IMR-90 (cell line): ENCODE measurements around the gene GPR33. TPM values are rescaled to one million over a fixed set of nuclear protein-coding genes. Genes with fewer than 3 reads are reported as not detected.
A peak's percentile ranks its signal among the peaks of the same experiment; 100 is the strongest.

Source experiments
- ATAC-seq: fragments of 200-7000 bp; cut with Tn5 transposase; 2 replicates; pipeline ENCODE4 v1.9.1; 2020; ENCODE audit warnings: low read depth, mild to moderate bottlenecking, moderate library complexity
- BruUV-seq: library from RNA; stranded (reverse); fragments of 400-500 nt; replicated peaks from 2 replicates; lab custom pipeline; 2021; lab: Mats Ljungman, UMichigan
- CTCF ChIA-PET: fragments of 300-600 bp; formaldehyde crosslinking; extraction: SDS; loops from one replicate; lab custom pipeline; 2021; ENCODE audit warnings: antibody characterized with exemption; lab: Yijun Ruan, JAX
- POLR2A ChIA-PET: fragments of 300-600 bp; sonication (Branson Sonifier 250); formaldehyde crosslinking; loops from one replicate; lab custom pipeline; 2022; ENCODE audit warnings: antibody characterized with exemption; ENCODE audit not compliant: unreplicated experiment; lab: Charles Lee
- DNase-seq: peaks from one replicate; pipeline ENCODE4 v3.0.0; 2013
- H2AFZ ChIP-seq: replicated peaks from 2 replicates; pipeline ENCODE3; 2013; ENCODE audit warnings: low read length, mild to moderate bottlenecking; ENCODE audit not compliant: poor library complexity
- H2AK5ac ChIP-seq: 2 replicates; pipeline ENCODE4 v1.6.1; 2013; ENCODE audit warnings: low read depth, low read length, inconsistent platforms
- H2AK9ac ChIP-seq: replicated peaks from 2 replicates; pipeline ENCODE3; 2013; ENCODE audit warnings: mild to moderate bottlenecking, low read depth, low read length, moderate library complexity; ENCODE audit not compliant: poor library complexity
- H2BK120ac ChIP-seq: 2 replicates; pipeline ENCODE4 v1.6.1; 2013; ENCODE audit warnings: low read depth, low read length, inconsistent platforms
- H2BK15ac ChIP-seq: 3 replicates; pipeline ENCODE4 v1.6.1; 2013; ENCODE audit warnings: low read depth, low read length, inconsistent platforms
- H2BK20ac ChIP-seq: 2 replicates; pipeline ENCODE4 v1.6.1; 2013; ENCODE audit warnings: low read depth, mild to moderate bottlenecking, inconsistent platforms, low read length, moderate library complexity
- H2BK5ac ChIP-seq: 2 replicates; pipeline ENCODE4 v1.6.1; 2013; ENCODE audit warnings: mild to moderate bottlenecking, low read depth, low read length, inconsistent platforms; ENCODE audit not compliant: poor library complexity, severe bottlenecking
- H3K14ac ChIP-seq: replicated peaks from 2 replicates; pipeline ENCODE4 v1.6.1; 2013; ENCODE audit warnings: low read depth, low read length, inconsistent platforms
- H3K18ac ChIP-seq: 2 replicates; pipeline ENCODE4 v1.6.1; 2013; ENCODE audit warnings: low read depth, low read length, control low read depth
- H3K23ac ChIP-seq: 2 replicates; pipeline ENCODE4 v1.6.1; 2013; ENCODE audit warnings: low read depth, low read length, inconsistent platforms
- H3K27ac ChIP-seq: 2 replicates; pipeline ENCODE4 v1.5.1; 2013; ENCODE audit warnings: mild to moderate bottlenecking, control low read depth, low read length; ENCODE audit not compliant: insufficient read depth
- H3K27me3 ChIP-seq: 2 replicates; pipeline ENCODE4 v1.6.1; 2013; ENCODE audit warnings: low read length; ENCODE audit not compliant: control insufficient read depth, insufficient read depth
- H3K36me3 ChIP-seq: 2 replicates; pipeline ENCODE4 v1.6.1; 2013; ENCODE audit warnings: low read length, mixed read lengths; ENCODE audit not compliant: control insufficient read depth, insufficient read depth
- H3K4ac ChIP-seq: 2 replicates; pipeline ENCODE4 v1.6.1; 2013; ENCODE audit warnings: low read depth, low read length, inconsistent platforms
- H3K4me1 ChIP-seq: 2 replicates; pipeline ENCODE4 v1.6.1; 2013; ENCODE audit warnings: low read length, mixed read lengths; ENCODE audit not compliant: control insufficient read depth, insufficient read depth
- H3K4me2 ChIP-seq: 2 replicates; pipeline ENCODE4 v1.6.1; 2013; ENCODE audit warnings: low read depth, mild to moderate bottlenecking, control low read depth, low read length, moderate library complexity
- H3K4me3 ChIP-seq: 2 replicates; pipeline ENCODE4 v1.5.1; 2013; ENCODE audit warnings: low read depth, mild to moderate bottlenecking, control low read depth, low read length, moderate library complexity; ENCODE audit not compliant: insufficient read depth
- H3K56ac ChIP-seq: 2 replicates; pipeline ENCODE4 v1.6.1; 2013; ENCODE audit warnings: low read length, inconsistent platforms; ENCODE audit not compliant: insufficient read depth; ENCODE audit errors: extremely low read depth
- H3K79me1 ChIP-seq, 2 experiments: 2 replicates each; pipeline ENCODE4 v1.6.1; 2013; ENCODE audit warnings: low read length in 2 of 2, inconsistent platforms in 1 of 2, low read depth in 1 of 2
- H3K9ac ChIP-seq: 2 replicates; pipeline ENCODE4 v1.6.1; 2013; ENCODE audit warnings: low read depth, low read length, control low read depth
- H3K9me1 ChIP-seq: 2 replicates; pipeline ENCODE4 v1.6.1; 2013; ENCODE audit warnings: low read length, inconsistent platforms; ENCODE audit not compliant: insufficient read depth
- H3K9me3 ChIP-seq: 2 replicates; pipeline ENCODE4 v1.6.1; 2013; ENCODE audit warnings: low read length; ENCODE audit not compliant: control insufficient read depth, insufficient read depth
- H4K20me1 ChIP-seq: 2 replicates; pipeline ENCODE4 v1.6.1; 2013; ENCODE audit warnings: low read length, inconsistent platforms; ENCODE audit not compliant: insufficient read depth
- H4K5ac ChIP-seq: 2 replicates; pipeline ENCODE4 v1.6.1; 2013; ENCODE audit warnings: mild to moderate bottlenecking, low read depth, low read length, control low read depth
- H4K8ac ChIP-seq, 2 experiments: 2 replicates each; pipeline ENCODE4 v1.6.1; 2013; ENCODE audit warnings: low read depth in 2 of 2, low read length in 2 of 2, control low read depth in 1 of 2, inconsistent platforms in 1 of 2
- H4K91ac ChIP-seq: 2 replicates; pipeline ENCODE4 v1.6.1; 2013; ENCODE audit warnings: low read depth, low read length, inconsistent platforms; ENCODE audit not compliant: insufficient read depth
- CHD1 ChIP-seq: IDR thresholded peaks from 2 replicates; pipeline ENCODE4 v1.6.1; 2012; ENCODE audit warnings: low read depth, low read length, improper control_type of control experiment
- FOS ChIP-seq: fragments of 150-350 bp; IDR thresholded peaks from 2 replicates; pipeline ENCODE4 v1.6.1; 2016; ENCODE audit warnings: low read depth, low read length
- MAFK ChIP-seq: IDR thresholded peaks from 2 replicates; pipeline ENCODE4 v1.6.1; 2012; ENCODE audit warnings: low read depth, low read length, improper control_type of control experiment
- MAZ ChIP-seq: IDR thresholded peaks from 2 replicates; pipeline ENCODE4 v1.6.1; 2012; ENCODE audit warnings: low read depth, mild to moderate bottlenecking, low read length, improper control_type of control experiment, moderate library complexity, borderline replicate concordance
- MXI1 ChIP-seq: IDR thresholded peaks from 2 replicates; pipeline ENCODE4 v1.6.1; 2012; ENCODE audit warnings: low read depth, mild to moderate bottlenecking, low read length, moderate library complexity, borderline replicate concordance
- RAD21 ChIP-seq: IDR thresholded peaks from 2 replicates; pipeline ENCODE4 v1.6.1; 2012; ENCODE audit warnings: low read length, improper control_type of control experiment
- SMC3 ChIP-seq: fragments of 150-350 bp; IDR thresholded peaks from 2 replicates; pipeline ENCODE4 v1.6.1; 2016; ENCODE audit warnings: low read depth, mild to moderate bottlenecking, antibody characterized with exemption, low read length, moderate library complexity
- WGBS, 2 experiments: methylation state at CpG; one replicate each; pipeline versions ENCODE4 v1.1.5 to v1.1.7; 2013; ENCODE audit warnings: missing lambda C conversion rate in 2 of 2; ENCODE audit not compliant: insufficient read length in 1 of 2; ENCODE audit errors: extremely low coverage in 2 of 2; 5-methylcytosine and 5-hydroxymethylcytosine counted together
- dilution Hi-C: fragments of 300-500 bp; cut with HindIII; formaldehyde crosslinking; loops from one replicate; pipeline ENCODE4 v1.14.3; 2018; ENCODE audit warnings: low sequenced_read_pairs; ENCODE audit not compliant: unreplicated experiment
- in situ Hi-C: fragments of 300-500 bp; cut with MboI; formaldehyde crosslinking; loops from 3 replicates; pipeline ENCODE4 v1.14.3; 2019; ENCODE audit warnings: low sequenced_read_pairs, inconsistent platforms, mixed read lengths
- intact Hi-C: fragments of 100-400 bp; cut with micrococcal nuclease; formaldehyde crosslinking; loops from 2 replicates; pipeline ENCODE4 v1.10.0; 2022
- polyA plus RNA-seq, 3 experiments: library from polyadenylated mRNA; depleted of rRNA; stranded (reverse); fragments of >200 nt; gene quantifications; 2 replicates each; pipeline ENCODE4 v1.2.3, GENCODE V29; 2012; ENCODE audit warnings: low replicate concordance in 1 of 3
- total RNA-seq: library from RNA; depleted of rRNA; stranded (reverse); fragments of >200 nt; gene quantifications from 2 replicates; pipeline ENCODE4 v1.2.3, GENCODE V29; 2012
- TF ChIP-seq, protein P1 (sequence below): conservative IDR thresholded peaks from 2 replicates; pipeline ENCODE4 v1.5.1; 2012; ENCODE audit warnings: mild to moderate bottlenecking, low read depth, low read length, improper control_type of control experiment
- TF ChIP-seq, protein P2 (sequence below): fragments of 150-350 bp; IDR thresholded peaks from 2 replicates; pipeline ENCODE4 v1.6.1; 2016; ENCODE audit warnings: low read depth, mild to moderate bottlenecking, low read length, moderate library complexity, borderline replicate concordance

GPR33 gene
- total and polyA plus RNA-seq, 2 of the 4 experiments (the other 2 are of a cell fraction): not detected

DNA sequence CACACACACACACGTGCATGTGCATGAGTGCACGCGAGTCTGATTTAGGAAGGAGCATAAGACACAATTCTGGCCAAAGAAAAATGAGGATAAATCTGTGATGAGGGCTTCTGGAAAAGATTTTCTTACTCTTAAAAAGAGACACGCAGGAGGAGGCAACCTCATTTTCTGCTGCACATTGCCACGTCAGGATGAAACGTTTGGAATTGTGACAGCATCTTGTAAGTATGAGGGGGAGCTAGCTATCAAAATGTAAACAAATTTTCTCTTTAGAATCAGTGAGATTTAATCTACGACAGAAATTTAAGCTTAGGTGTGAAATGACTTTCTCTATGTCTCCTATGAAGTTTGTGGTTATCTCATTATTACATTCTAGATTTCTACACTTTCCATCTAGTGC lies 42.3 kb upstream of the GPR33 start:
- Histone ChIP-seq H4K91ac (no peak overlapping the region), H2BK5ac (no peak overlapping the region), H3K36me3 (no peaks in the 10 kb centered on the region), H4K8ac (peak overlapping the region in 1 of 2 experiments; percentile 20; a peak in 1 of 4 replicates), H2AK9ac (no peak overlapping the region), H3K4me1 (no peaks in the 10 kb centered on the region; the same call in 1 of the 2 replicates), H3K9me1 (peaks cover 2% of the 10 kb centered on the region; the same call in 1 of the 2 replicates), H3K18ac (peak overlapping the region; percentile 62; the same call in 1 of the 2 replicates), H4K20me1 (no peaks in the 10 kb centered on the region), H3K79me1 (no peaks in the 10 kb centered on the region), H3K14ac (peak overlapping the region; percentile 76; the same call in 1 of the 2 replicates), H2AFZ (peak overlapping the region; percentile 59), H3K9me3 (no peaks in the 10 kb centered on the region), H3K4me2 (peak overlapping the region; percentile 25; the same call in 1 of the 2 replicates), H3K27ac (no peak overlapping the region), H3K27me3 (no peaks in the 10 kb centered on the region; the same call in 1 of the 2 replicates), H2BK120ac (peak overlapping the region; percentile 52; the same call in 1 of the 2 replicates), H4K5ac (no peak overlapping the region), H2BK20ac (peak overlapping the region; percentile 55; the same call in 1 of the 2 replicates), H3K9ac (no peak overlapping the region), H3K56ac (no peak overlapping the region), H2AK5ac (no peak overlapping the region), H2BK15ac (no peak overlapping the region), H3K4ac (no peak overlapping the region; the same call in 1 of the 2 replicates), H3K23ac (no peak overlapping the region), H3K4me3 (no peak overlapping the region)
- ChIA-PET CTCF (interaction anchor here (0.6 kb wide), 1 partner anchor 436 kb away, joined by 3 read pairs; no protein-coding TSS in a partner anchor), POLR2A (no interaction called here)
- TF ChIP-seq MXI1: no peak
- TF ChIP-seq, protein P1, sequence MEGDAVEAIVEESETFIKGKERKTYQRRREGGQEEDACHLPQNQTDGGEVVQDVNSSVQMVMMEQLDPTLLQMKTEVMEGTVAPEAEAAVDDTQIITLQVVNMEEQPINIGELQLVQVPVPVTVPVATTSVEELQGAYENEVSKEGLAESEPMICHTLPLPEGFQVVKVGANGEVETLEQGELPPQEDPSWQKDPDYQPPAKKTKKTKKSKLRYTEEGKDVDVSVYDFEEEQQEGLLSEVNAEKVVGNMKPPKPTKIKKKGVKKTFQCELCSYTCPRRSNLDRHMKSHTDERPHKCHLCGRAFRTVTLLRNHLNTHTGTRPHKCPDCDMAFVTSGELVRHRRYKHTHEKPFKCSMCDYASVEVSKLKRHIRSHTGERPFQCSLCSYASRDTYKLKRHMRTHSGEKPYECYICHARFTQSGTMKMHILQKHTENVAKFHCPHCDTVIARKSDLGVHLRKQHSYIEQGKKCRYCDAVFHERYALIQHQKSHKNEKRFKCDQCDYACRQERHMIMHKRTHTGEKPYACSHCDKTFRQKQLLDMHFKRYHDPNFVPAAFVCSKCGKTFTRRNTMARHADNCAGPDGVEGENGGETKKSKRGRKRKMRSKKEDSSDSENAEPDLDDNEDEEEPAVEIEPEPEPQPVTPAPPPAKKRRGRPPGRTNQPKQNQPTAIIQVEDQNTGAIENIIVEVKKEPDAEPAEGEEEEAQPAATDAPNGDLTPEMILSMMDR: no peak
- no peak for TF ChIP-seq CHD1
- TF ChIP-seq SMC3: no peak
- no peak for TF ChIP-seq MAFK
- no peak for TF ChIP-seq MAZ
- TF ChIP-seq FOS: no peak
- TF ChIP-seq, protein P2, sequence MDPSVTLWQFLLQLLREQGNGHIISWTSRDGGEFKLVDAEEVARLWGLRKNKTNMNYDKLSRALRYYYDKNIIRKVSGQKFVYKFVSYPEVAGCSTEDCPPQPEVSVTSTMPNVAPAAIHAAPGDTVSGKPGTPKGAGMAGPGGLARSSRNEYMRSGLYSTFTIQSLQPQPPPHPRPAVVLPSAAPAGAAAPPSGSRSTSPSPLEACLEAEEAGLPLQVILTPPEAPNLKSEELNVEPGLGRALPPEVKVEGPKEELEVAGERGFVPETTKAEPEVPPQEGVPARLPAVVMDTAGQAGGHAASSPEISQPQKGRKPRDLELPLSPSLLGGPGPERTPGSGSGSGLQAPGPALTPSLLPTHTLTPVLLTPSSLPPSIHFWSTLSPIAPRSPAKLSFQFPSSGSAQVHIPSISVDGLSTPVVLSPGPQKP: no peak
- TF ChIP-seq RAD21: no peak
- no CpG with 5 or more reads among the region's 7 CpGs for WGBS, 2 experiments
- peak; percentile 40 for DNase-seq
- ATAC-seq: peak; percentile 40; the same call in 1 of the 2 replicates
- intact Hi-C loops (no loop called here), in situ Hi-C loops (no loop called here), dilution Hi-C loops (no loop called here)
- BruUV-seq: no TSS peak
